Stomach (tissue), 4 donors: ENCODE data around the gene KIF6.

Source experiments
- CTCF ChIP-seq, 7 experiments: fragments of 450-650 bp in 4 of 7; fragments of 200-600 bp in 3 of 7; sonication (generic) in 3 of 7; IDR thresholded peaks; one replicate each; pipeline ENCODE4 v1.5.1; 2016 to 2019; ENCODE audit warnings: antibody characterized with exemption in 7 of 7, control low read depth in 2 of 7, mild to moderate bottlenecking in 1 of 7
- POLR2AphosphoS5 ChIP-seq, 3 donors: sonication (generic); formaldehyde crosslinking; IDR thresholded peaks; one replicate each; pipeline ENCODE4 v1.6.1; 2016; ENCODE audit warnings: antibody characterized with exemption in 3 of 3

GRCh38 chr6:39365281-39366074 is 359.7 kb downstream of the KIF6 start:
- TF ChIP-seq CTCF (IDR thresholded peaks at IDR 0.05) (no peak), POLR2AphosphoS5 (IDR thresholded peaks at IDR 0.05) (no peak)
